GM18858 (cell line): ENCODE data around the gene NOD2.

ENCODE experiments used
- ATAC-seq: cut with Tn5 transposase; IDR thresholded peaks from one replicate; pipeline ENCODE4 v1.9.1; 2021; ENCODE audit not compliant: unreplicated experiment

NOD2 gene

GRCh38 chr16:50778284-50779163 lies 85.1 kb downstream of the NOD2 start:
- ATAC-seq: no peak

GRCh38 chr16:50781043-50781442 lies 87.6 kb downstream of the NOD2 start:
- no peak for ATAC-seq

GRCh38 chr16:50781518-50781917 lies 88.1 kb downstream of the NOD2 start:
- ATAC-seq: no peak
